Measurements from ENCODE around the gene AQP2. TPM values are rescaled to one million over a fixed set of nuclear protein-coding genes. Genes with fewer than 3 reads are reported as not detected.

Gene AQP2
- total and polyA plus RNA-seq, 2 of the 4 experiments (the other 2 are of a cell fraction): not detected

DNA sequence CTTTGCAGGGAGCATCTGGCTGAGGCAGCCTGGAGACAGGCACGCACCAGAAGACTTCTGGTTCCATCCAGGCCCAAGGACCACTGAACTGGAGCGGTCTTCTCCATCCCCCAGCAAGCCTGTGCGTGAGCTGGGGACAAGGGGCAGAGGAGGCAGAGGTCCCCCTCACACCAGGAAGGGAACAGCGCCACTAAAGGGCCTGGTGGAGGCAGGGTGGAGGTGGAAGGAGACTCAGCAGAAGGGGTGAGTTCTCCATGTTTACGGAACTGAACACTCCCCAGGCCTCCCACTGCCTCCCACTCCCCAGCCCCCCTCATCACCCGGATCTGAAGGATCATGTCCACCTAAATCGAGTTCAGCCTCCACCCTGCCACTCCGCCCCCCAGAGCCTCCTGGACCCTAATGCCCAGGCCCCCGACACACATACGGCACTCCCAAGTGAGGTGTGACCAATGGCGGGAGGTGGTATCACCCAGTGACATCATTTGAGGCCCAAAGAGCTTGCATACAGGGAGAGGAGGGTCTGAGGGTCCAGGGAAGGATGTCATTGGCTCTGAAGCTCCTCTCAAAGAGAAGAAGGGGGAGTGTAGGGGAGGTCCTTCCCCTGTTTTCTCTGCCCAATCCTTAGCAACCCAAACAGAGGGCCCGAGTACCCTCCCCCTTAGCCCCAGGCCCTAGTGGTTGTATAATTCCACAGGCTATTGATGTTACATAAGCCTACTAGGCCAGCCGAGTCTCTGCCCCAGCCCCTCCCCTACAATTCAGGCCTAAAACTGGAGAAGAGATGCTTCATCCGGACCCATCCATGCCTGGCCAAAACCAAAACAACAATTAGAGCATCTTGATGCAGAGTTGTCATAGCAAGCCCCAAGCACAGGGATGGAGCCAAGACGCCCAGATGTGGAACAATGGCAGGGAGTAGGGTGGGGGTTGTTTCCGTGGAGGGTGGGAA lies 47.9 kb upstream of the AQP2 start:
- 100% methylated on average over 2 of the region's 16 CpGs; no CpG with 5 or more reads in 1 of the 2 experiments for WGBS, 2 experiments (ENCODE audit: extremely low coverage in 2 of 2, insufficient read length in 1 of 2)
- Histone ChIP-seq H3K27ac (ENCODE audit: insufficient read depth, low read length) (no peak overlapping the region), H3K56ac (ENCODE audit: extremely low read depth, insufficient read depth, low read length) (no peak overlapping the region), H4K20me1 (ENCODE audit: insufficient read depth, low read length) (no peaks in the 10 kb centered on the region), H2AK9ac (replicated peaks; ENCODE audit: low read depth, low read length, poor library complexity) (peak overlapping the region; percentile 28), H3K9me1 (ENCODE audit: insufficient read depth, low read length) (peaks cover 11% of the 10 kb centered on the region), H3K79me1 (ENCODE audit: low read depth in 1 of 2, low read length in 2 of 2) (no peaks in the 10 kb centered on the region), H4K8ac (ENCODE audit: low read depth in 2 of 2, low read length in 2 of 2) (no peak overlapping the region), H2BK5ac (ENCODE audit: low read depth, low read length, poor library complexity, severe bottlenecking) (no peak overlapping the region), H3K18ac (ENCODE audit: low read depth, low read length) (no peak overlapping the region), H3K4me3 (ENCODE audit: insufficient read depth, low read depth, low read length) (no peak overlapping the region), H3K4me2 (ENCODE audit: low read depth, low read length) (no peak overlapping the region), H3K23ac (ENCODE audit: low read depth, low read length) (no peak overlapping the region), H4K5ac (ENCODE audit: low read depth, low read length) (no peak overlapping the region), H2AK5ac (ENCODE audit: low read depth, low read length) (no peak overlapping the region), H3K36me3 (ENCODE audit: control insufficient read depth, insufficient read depth, low read length) (no peaks in the 10 kb centered on the region), H4K91ac (ENCODE audit: insufficient read depth, low read depth, low read length) (no peak overlapping the region), H2AFZ (replicated peaks; ENCODE audit: low read length, poor library complexity) (peak overlapping the region; percentile 11), H2BK120ac (ENCODE audit: low read depth, low read length) (no peak overlapping the region), H3K4ac (ENCODE audit: low read depth, low read length) (no peak overlapping the region), H3K9ac (ENCODE audit: low read depth, low read length) (no peak overlapping the region), H3K14ac (replicated peaks; ENCODE audit: low read depth, low read length) (no peak overlapping the region), H3K4me1 (ENCODE audit: control insufficient read depth, insufficient read depth, low read length) (peaks cover 11% of the 10 kb centered on the region; the same call in 1 of the 2 replicates), H3K9me3 (ENCODE audit: control insufficient read depth, insufficient read depth, low read length) (no peaks in the 10 kb centered on the region), H2BK15ac (ENCODE audit: low read depth, low read length) (no peak overlapping the region), H3K27me3 (ENCODE audit: control insufficient read depth, insufficient read depth, low read length) (peaks cover 18% of the 10 kb centered on the region), H2BK20ac (ENCODE audit: low read depth, low read length) (no peak overlapping the region)
- ChIA-PET CTCF (no interaction called here), POLR2A (ENCODE audit: unreplicated experiment) (no interaction called here)
- in situ Hi-C loops (cut with MboI; ENCODE audit: low sequenced_read_pairs): no loop called here
- TF ChIP-seq USF2 (IDR thresholded peaks at IDR 0.05; ENCODE audit: low read depth, low read length): no peak
- TF ChIP-seq MAFK (IDR thresholded peaks at IDR 0.05; ENCODE audit: low read depth, low read length): no peak
- TF ChIP-seq NFE2L2 (IDR thresholded peaks at IDR 0.05; ENCODE audit: low read depth, low read length): no peak
- ATAC-seq (ENCODE audit: low read depth) (no peak), DNase-seq (no peak)
- no TSS peak for BruUV-seq (replicated peaks)
- dilution Hi-C loops (cut with HindIII; ENCODE audit: low sequenced_read_pairs, unreplicated experiment): no loop called here
- intact Hi-C loops (cut with micrococcal nuclease): no loop called here

Measured in IMR-90 (cell line).